GM12878 (cell line): ENCODE results near the gene STK10. TPM values are rescaled to one million over a fixed set of nuclear protein-coding genes. Genes with fewer than 3 reads are reported as not detected.

Source experiments
- CBX5 ChIP-seq: sonication (generic); IDR thresholded peaks from 2 replicates; pipeline ENCODE4 v1.6.1; 2016; ENCODE audit warnings: low read depth, moderate library complexity, mild to moderate bottlenecking, inconsistent platforms
- CREB1 ChIP-seq: IDR thresholded peaks from 2 replicates; pipeline ENCODE4 v1.6.1; 2012; ENCODE audit warnings: low read depth, mild to moderate bottlenecking, inconsistent platforms
- EZH2 ChIP-seq: IDR thresholded peaks from 2 replicates; pipeline ENCODE4 v1.6.1; 2012; ENCODE audit warnings: low read depth, mild to moderate bottlenecking, control low read depth, inconsistent platforms, low read length, borderline replicate concordance; ENCODE audit not compliant: control insufficient read depth
- FOS ChIP-seq: IDR thresholded peaks from 3 replicates; pipeline ENCODE4 v1.6.1; 2011; ENCODE audit warnings: borderline replicate concordance; ENCODE audit not compliant: insufficient read length; ENCODE audit errors: extremely low read depth
- FOXM1 ChIP-seq: IDR thresholded peaks from 2 replicates; pipeline ENCODE4 v1.6.1; 2012; ENCODE audit warnings: low read depth, mild to moderate bottlenecking, inconsistent platforms, low read length, moderate library complexity
- GATAD2B ChIP-seq: fragments of 450-650 bp; conservative IDR thresholded peaks from 2 replicates; pipeline ENCODE4 v1.6.1; 2017; ENCODE audit warnings: low read depth, mild to moderate bottlenecking, moderate library complexity
- HCFC1 ChIP-seq: fragments of 150-350 bp; IDR thresholded peaks from 2 replicates; pipeline ENCODE4 v1.6.1; 2014; ENCODE audit warnings: low read length
- HDAC2 ChIP-seq: fragments of 200-600 bp; sonication (generic); IDR thresholded peaks from 2 replicates; pipeline ENCODE4 v1.6.1; 2017
- IKZF2 ChIP-seq, 2 experiments: fragments of 450-650 bp; IDR thresholded peaks; 2 replicates each; pipeline ENCODE4 v1.6.1; 2017; ENCODE audit warnings: mild to moderate bottlenecking in 2 of 2, moderate library complexity in 2 of 2
- IRF4 ChIP-seq: IDR thresholded peaks from 2 replicates; pipeline ENCODE4 v1.6.1; 2011; ENCODE audit warnings: low read depth, low read length
- KDM1A ChIP-seq: fragments of 200-600 bp; sonication (generic); IDR thresholded peaks from 2 replicates; pipeline ENCODE4 v1.6.1; 2016; ENCODE audit warnings: borderline replicate concordance
- MEF2B ChIP-seq: fragments of 450-650 bp; IDR thresholded peaks from 2 replicates; pipeline ENCODE4 v1.6.1; 2018; ENCODE audit warnings: mild to moderate bottlenecking, moderate library complexity; ENCODE audit not compliant: partially characterized antibody, poor library complexity, severe bottlenecking
- MYC ChIP-seq: IDR thresholded peaks from 2 replicates; pipeline ENCODE4 v1.6.1; 2011; ENCODE audit warnings: mild to moderate bottlenecking, low read length, moderate library complexity, inconsistent platforms; ENCODE audit not compliant: insufficient read depth, insufficient replicate concordance, insufficient read length, severe bottlenecking
- NFXL1 ChIP-seq: fragments of 450-650 bp; IDR thresholded peaks from 2 replicates; pipeline ENCODE4 v1.6.1; 2017; ENCODE audit warnings: antibody characterized with exemption, mild to moderate bottlenecking, borderline replicate concordance
- NFYA ChIP-seq: IDR thresholded peaks from 2 replicates; pipeline ENCODE4 v1.6.1; 2011; ENCODE audit warnings: low read depth, mild to moderate bottlenecking, low read length, improper control_type of control experiment, borderline replicate concordance
- NFYB ChIP-seq: IDR thresholded peaks from 2 replicates; pipeline ENCODE4 v1.6.1; 2011; ENCODE audit warnings: low read depth, mild to moderate bottlenecking, low read length, improper control_type of control experiment, moderate library complexity; ENCODE audit not compliant: insufficient read depth
- RBBP5 ChIP-seq: fragments of 200-600 bp; sonication (generic); conservative IDR thresholded peaks from 2 replicates; pipeline ENCODE4 v1.6.1; 2016
- RCOR1 ChIP-seq: conservative IDR thresholded peaks from 2 replicates; pipeline ENCODE4 v1.6.1; 2012; ENCODE audit warnings: low read depth, low read length, improper control_type of control experiment
- SMARCA5 ChIP-seq: fragments of 450-650 bp; IDR thresholded peaks from 2 replicates; pipeline ENCODE4 v1.6.1; 2017; ENCODE audit warnings: mild to moderate bottlenecking
- SP1 ChIP-seq: IDR thresholded peaks from one replicate; pipeline ENCODE4 v1.6.1; 2011; ENCODE audit warnings: low read depth, low read length
- SRF ChIP-seq, 2 experiments: IDR thresholded peaks; 2 replicates each; pipeline ENCODE4 v1.6.1; 2011; ENCODE audit warnings: low read depth in 2 of 2, low read length in 2 of 2, mild to moderate bottlenecking in 1 of 2, moderate library complexity in 1 of 2
- SUZ12 ChIP-seq: fragments of 200-600 bp; sonication (generic); IDR thresholded peaks from one replicate; pipeline ENCODE4 v1.6.1; 2018; ENCODE audit warnings: antibody characterized with exemption, mild to moderate bottlenecking; ENCODE audit not compliant: unreplicated experiment
- WRNIP1 ChIP-seq: IDR thresholded peaks from 2 replicates; pipeline ENCODE4 v1.6.1; 2011; ENCODE audit warnings: low read depth, low read length, improper control_type of control experiment, borderline replicate concordance
- ZBED1 ChIP-seq: IDR thresholded peaks from 2 replicates; pipeline ENCODE4 v1.6.1; 2016; ENCODE audit warnings: borderline replicate concordance
- ZNF384 ChIP-seq: IDR thresholded peaks from 2 replicates; pipeline ENCODE4 v1.6.1; 2012; ENCODE audit warnings: low read depth, mild to moderate bottlenecking, low read length, improper control_type of control experiment, borderline replicate concordance
- ZZZ3 ChIP-seq: IDR thresholded peaks from 2 replicates; pipeline ENCODE4 v1.6.1; 2011; ENCODE audit warnings: low read depth; ENCODE audit not compliant: control insufficient read depth, insufficient read length
- polyA plus RNA-seq, 11 experiments: library from polyadenylated mRNA; depleted of rRNA in 4 of 11; unstranded in 6 of 11; stranded (reverse) in 5 of 11; fragments of >200 nt; fragmentation: Nextera tagmentation in 4 of 11; fragmentation: Illumina TruSeq in 1 of 11; extraction: Ambion mirVana in 4 of 11; extraction: Trizol in 1 of 11; gene quantifications; 1 replicate in 1 of 11; 2 replicates in 10 of 11; pipeline versions ENCODE4 v1.2.1 to v1.2.3, GENCODE V29; 2011 to 2016; ENCODE audit warnings: inconsistent platforms in 2 of 11, missing spikeins in 2 of 11, low read depth in 1 of 11
- total RNA-seq, 4 experiments: library from RNA; depleted of rRNA in 3 of 4; stranded (reverse); fragments of >200 nt in 3 of 4; fragmentation: Illumina TruSeq in 1 of 4; extraction: Trizol in 1 of 4; gene quantifications; 2 replicates each; pipeline versions ENCODE4 v1.2.1 to v1.2.3, GENCODE V29; 2013 to 2021
- TF ChIP-seq, protein P1 (sequence below): fragments of 450-650 bp; conservative IDR thresholded peaks from 2 replicates; pipeline ENCODE4 v1.6.1; 2017; ENCODE audit warnings: mild to moderate bottlenecking, moderate library complexity
- TF ChIP-seq, protein P2 (sequence below), 3 experiments: IDR thresholded peaks in 2 of 3; conservative IDR thresholded peaks in 1 of 3; 2 replicates each; pipeline ENCODE4 v1.5.1; 2011; ENCODE audit warnings: low read depth in 3 of 3, low read length in 3 of 3, mild to moderate bottlenecking in 3 of 3, control low read depth in 2 of 3, moderate library complexity in 2 of 3, inconsistent platforms in 1 of 3, mixed read lengths in 1 of 3; ENCODE audit not compliant: control insufficient read depth in 2 of 3, insufficient read depth in 1 of 3; ENCODE audit errors: extremely low read depth in 1 of 3

The STK10 gene
- total and polyA plus RNA-seq, 10 of the 15 experiments (the other 5 are each of a cell fraction or from before 2014, with no cell fraction given), result 14.2 to 96.4 (median 50.6) TPM

DNA sequence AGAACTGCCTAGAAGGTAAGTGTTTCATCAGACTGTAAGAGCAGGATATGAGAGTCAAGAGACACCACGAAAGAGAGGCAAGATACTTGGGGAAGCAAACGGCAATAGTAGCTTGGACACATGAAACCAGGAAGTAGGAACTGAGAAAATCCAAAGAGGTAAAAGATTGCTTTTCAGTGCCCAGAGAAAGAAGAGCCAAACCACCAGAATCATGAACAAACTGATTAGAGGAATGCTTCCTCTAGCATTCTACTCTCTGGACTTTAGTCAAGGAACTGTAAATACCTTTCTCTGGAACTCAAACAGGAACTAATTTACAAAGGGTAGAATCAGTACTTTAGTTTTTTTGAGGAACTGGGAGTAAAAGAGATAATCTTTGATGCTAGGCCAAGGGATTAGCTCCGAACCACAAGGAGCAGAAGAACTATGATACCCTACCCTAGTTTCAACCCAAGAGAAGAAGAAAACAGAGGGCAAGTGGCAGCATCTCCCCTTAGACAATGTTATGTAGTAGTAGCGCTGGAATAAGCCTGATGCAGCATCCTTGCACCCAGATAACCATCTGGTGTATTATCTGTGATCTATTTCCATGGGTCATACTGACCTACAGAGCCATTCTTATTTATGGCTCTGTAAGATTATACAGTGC lies 47.2 kb upstream of the STK10 start (continued):
- TF ChIP-seq NFYB, result no peak
- TF ChIP-seq ZNF384, result no peak
- no peak for TF ChIP-seq MEF2B
- no peak for TF ChIP-seq RCOR1
- no peak for TF ChIP-seq HDAC2
- no peak for TF ChIP-seq EZH2
- TF ChIP-seq MYC, result no peak
- no peak for TF ChIP-seq SUZ12
- TF ChIP-seq IRF4, result peak; percentile 59; the same call in 1 of the 2 replicates
- peak; percentile 82 for TF ChIP-seq IKZF2 (IDR thresholded peaks at IDR 0.05)
- no peak for TF ChIP-seq SP1
- TF ChIP-seq SMARCA5, result no peak
- TF ChIP-seq GATAD2B, result no peak
- no peak for TF ChIP-seq FOS
- TF ChIP-seq CREB1, result 0 out of 2 replicates have a peak, but pooled peaks have one; percentile 25
- TF ChIP-seq SRF (IDR thresholded peaks at IDR 0.05; ENCODE audit: low read depth in 2 of 2, low read length in 2 of 2), result no peak
- no peak for TF ChIP-seq ZZZ3
- no peak for TF ChIP-seq RBBP5
- TF ChIP-seq FOXM1, result no peak
- TF ChIP-seq NFXL1, result no peak
- TF ChIP-seq HCFC1, result no peak
- TF ChIP-seq CBX5, result 0 out of 2 replicates have a peak, but pooled peaks have one; percentile 50
- TF ChIP-seq KDM1A, result no peak
- TF ChIP-seq, protein P1, sequence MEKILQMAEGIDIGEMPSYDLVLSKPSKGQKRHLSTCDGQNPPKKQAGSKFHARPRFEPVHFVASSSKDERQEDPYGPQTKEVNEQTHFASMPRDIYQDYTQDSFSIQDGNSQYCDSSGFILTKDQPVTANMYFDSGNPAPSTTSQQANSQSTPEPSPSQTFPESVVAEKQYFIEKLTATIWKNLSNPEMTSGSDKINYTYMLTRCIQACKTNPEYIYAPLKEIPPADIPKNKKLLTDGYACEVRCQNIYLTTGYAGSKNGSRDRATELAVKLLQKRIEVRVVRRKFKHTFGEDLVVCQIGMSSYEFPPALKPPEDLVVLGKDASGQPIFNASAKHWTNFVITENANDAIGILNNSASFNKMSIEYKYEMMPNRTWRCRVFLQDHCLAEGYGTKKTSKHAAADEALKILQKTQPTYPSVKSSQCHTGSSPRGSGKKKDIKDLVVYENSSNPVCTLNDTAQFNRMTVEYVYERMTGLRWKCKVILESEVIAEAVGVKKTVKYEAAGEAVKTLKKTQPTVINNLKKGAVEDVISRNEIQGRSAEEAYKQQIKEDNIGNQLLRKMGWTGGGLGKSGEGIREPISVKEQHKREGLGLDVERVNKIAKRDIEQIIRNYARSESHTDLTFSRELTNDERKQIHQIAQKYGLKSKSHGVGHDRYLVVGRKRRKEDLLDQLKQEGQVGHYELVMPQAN, result no peak
- TF ChIP-seq WRNIP1, result no peak
- TF ChIP-seq, protein P2, sequence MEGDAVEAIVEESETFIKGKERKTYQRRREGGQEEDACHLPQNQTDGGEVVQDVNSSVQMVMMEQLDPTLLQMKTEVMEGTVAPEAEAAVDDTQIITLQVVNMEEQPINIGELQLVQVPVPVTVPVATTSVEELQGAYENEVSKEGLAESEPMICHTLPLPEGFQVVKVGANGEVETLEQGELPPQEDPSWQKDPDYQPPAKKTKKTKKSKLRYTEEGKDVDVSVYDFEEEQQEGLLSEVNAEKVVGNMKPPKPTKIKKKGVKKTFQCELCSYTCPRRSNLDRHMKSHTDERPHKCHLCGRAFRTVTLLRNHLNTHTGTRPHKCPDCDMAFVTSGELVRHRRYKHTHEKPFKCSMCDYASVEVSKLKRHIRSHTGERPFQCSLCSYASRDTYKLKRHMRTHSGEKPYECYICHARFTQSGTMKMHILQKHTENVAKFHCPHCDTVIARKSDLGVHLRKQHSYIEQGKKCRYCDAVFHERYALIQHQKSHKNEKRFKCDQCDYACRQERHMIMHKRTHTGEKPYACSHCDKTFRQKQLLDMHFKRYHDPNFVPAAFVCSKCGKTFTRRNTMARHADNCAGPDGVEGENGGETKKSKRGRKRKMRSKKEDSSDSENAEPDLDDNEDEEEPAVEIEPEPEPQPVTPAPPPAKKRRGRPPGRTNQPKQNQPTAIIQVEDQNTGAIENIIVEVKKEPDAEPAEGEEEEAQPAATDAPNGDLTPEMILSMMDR (IDR thresholded peaks at IDR 0.05 in 2 of 3, conservative IDR thresholded peaks at IDR 0.05 in 1 of 3; ENCODE audit: control insufficient read depth in 2 of 3, extremely low read depth in 1 of 3, insufficient read depth in 1 of 3, low read depth in 3 of 3, low read length in 3 of 3), result no peak
- no peak for TF ChIP-seq NFYA
- TF ChIP-seq ZBED1, result peak; percentile 49; the same call in 1 of the 2 replicates
